ENCODE measurements around the gene TAPBPL.
"Not testable (repeated sequence)": the region's sequence is repeated elsewhere in the genome, so short reads cannot be mapped to it uniquely, and the experiment has no call there.

TAPBPL gene

DNA sequence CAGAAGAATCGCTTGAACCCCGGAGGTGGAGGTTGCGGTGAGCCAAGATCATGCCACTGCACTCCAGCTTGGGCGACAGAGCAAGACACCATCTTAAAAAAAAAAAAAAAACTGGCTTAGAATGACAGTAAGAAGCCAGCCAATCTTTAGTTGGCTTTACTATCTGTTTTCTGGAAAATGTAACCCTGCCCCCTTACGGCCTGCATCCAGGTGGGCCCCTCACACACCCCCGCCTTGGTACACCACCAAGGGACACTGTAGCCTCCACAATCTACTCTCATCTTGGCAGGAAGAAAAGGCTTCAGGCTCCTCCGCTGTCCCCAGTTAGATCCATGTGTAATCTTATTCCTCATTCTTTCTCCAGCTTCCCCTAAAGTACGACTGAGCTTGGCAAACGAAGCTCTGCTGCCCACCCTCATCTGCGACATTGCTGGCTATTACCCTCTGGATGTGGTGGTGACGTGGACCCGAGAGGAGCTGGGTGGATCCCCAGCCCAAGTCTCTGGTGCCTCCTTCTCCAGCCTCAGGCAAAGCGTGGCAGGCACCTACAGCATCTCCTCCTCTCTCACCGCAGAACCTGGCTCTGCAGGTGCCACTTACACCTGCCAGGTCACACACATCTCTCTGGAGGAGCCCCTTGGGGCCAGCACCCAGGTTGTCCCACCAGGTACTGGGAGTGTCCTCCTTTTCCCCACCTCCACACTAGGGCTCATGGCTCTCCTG, 6.6 kb downstream of the TAPBPL start:
- H3K27me3 ChIP-seq (ENCODE audit: insufficient read depth, low read length), result no peaks in the 10 kb centered on the region
- H3K9me3 ChIP-seq (ENCODE audit: insufficient read depth, low read depth, low read length), result no peaks in the 10 kb centered on the region
- no peak overlapping the region for H3K9ac ChIP-seq (ENCODE audit: low read depth, low read length)
- no peaks in the 10 kb centered on the region; the same call in 1 of the 2 replicates for H3K4me1 ChIP-seq (ENCODE audit: insufficient read depth, low read length)
- peaks cover 39% of the 10 kb centered on the region for H3K36me3 ChIP-seq (ENCODE audit: insufficient read depth, low read depth, low read length)
- no peak overlapping the region for H3K27ac ChIP-seq (ENCODE audit: low read length)
- H3K4me3 ChIP-seq (ENCODE audit: low read length), result no peak overlapping the region

DNA sequence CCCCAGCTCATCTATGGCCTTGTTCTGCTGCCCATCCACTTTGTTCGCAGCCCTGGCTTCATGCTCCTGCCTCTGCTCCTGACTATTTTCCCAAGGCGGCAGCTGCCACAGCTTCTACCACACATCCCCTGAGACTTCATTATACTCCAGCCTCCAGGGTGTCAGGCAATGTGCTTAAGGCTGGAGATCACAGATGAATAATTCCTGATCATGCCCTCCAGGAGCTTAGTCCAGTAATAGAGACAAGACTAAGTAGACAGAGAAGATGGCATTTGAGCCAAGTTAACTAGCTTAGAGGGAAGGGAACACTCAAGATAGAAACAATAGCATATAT, 7.1 kb downstream of the TAPBPL start:
- Histone ChIP-seq H3K27ac (ENCODE audit: low read length) (no peak overlapping the region), H3K4me1 (ENCODE audit: insufficient read depth, low read length) (no peaks in the 10 kb centered on the region), H3K9ac (ENCODE audit: low read depth, low read length) (no peak overlapping the region), H3K4me3 (ENCODE audit: low read length) (no peak overlapping the region), H3K36me3 (ENCODE audit: insufficient read depth, low read depth, low read length) (peaks cover 45% of the 10 kb centered on the region), H3K27me3 (ENCODE audit: insufficient read depth, low read length) (no peaks in the 10 kb centered on the region), H3K9me3 (ENCODE audit: insufficient read depth, low read depth, low read length) (no peaks in the 10 kb centered on the region)

DNA sequence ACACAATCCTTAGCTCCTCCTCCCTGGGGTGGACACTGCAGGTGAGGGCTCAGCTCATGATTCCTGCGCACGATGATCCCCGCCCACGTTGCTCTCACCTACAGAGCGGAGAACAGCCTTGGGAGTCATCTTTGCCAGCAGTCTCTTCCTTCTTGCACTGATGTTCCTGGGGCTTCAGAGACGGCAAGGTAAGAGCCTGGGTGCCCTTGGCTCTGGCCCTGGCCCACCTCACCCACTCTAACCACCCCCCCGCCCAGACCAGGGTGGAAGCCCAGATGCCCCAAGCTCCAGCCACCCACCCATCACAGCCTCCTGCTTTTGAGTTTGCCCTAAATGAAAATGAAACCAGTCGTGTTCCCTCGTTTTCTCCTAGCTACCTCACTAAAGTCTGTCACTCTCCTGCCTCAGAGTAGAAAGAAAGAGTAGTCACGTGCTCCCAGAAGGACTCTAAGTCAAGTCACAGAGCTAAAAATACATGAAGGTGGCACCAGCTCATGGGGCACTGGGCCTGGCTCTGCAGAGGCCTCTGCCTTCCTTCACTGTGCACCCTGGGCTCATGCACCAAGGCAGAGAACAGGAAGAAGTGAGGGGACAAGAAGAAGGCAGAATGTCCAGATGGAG, 9.0 kb downstream of the TAPBPL start:
- no peak overlapping the region for H3K27ac ChIP-seq (ENCODE audit: low read length)

DNA sequence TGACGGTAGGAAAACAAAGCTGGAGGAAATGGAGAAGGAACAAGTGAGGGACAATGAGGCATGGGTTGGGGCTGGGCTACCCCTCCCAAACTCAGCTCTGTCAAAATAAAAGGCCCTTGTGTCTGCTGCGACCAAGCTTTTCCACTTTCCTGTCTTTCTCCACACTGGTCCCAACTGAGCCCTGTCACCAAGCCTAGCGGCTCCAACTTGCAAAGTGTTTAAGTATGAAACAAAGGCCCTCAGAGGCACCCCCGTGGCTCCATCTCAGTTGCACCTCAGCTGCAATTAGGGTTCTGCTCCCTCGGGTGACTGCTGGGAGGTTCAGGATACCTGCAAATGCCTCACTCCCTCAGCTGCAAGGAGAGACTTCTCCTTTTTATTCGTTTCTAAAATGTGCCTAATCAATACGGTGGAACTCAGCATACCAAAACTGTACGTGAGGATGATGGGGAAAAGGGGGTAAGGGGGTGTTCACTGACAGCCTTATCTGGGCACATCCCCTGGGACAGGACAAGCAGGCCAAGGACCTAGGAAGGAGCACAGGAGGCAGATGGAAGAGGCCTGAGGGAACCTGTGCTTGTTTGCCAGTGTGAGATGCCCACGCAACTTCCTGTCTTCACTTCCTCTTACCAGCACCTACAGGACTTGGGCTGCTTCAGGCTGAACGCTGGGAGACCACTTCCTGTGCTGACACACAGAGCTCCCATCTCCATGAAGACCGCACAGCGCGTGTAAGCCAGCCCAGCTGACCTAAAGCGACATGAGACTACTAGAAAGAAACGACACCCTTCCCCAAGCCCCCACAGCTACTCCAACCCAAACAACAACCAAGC, 9.8 kb downstream of the TAPBPL start:
- Histone ChIP-seq H3K9me3 (ENCODE audit: insufficient read depth, low read depth, low read length) (no peaks in the 10 kb centered on the region), H3K27me3 (ENCODE audit: insufficient read depth, low read length) (no peaks in the 10 kb centered on the region), H3K9ac (ENCODE audit: low read depth, low read length) (no peak overlapping the region), H3K4me1 (ENCODE audit: insufficient read depth, low read length) (no peaks in the 10 kb centered on the region), H3K36me3 (ENCODE audit: insufficient read depth, low read depth, low read length) (peaks cover 59% of the 10 kb centered on the region), H3K4me3 (ENCODE audit: low read length) (no peak overlapping the region), H3K27ac (ENCODE audit: low read length) (no peak overlapping the region)

More for the DNA sequence above, 9.0 kb downstream of the TAPBPL start:
- peaks cover 58% of the 10 kb centered on the region for H3K36me3 ChIP-seq (ENCODE audit: insufficient read depth, low read depth, low read length)
- H3K27me3 ChIP-seq (ENCODE audit: insufficient read depth, low read length), result no peaks in the 10 kb centered on the region
- no peak overlapping the region for H3K4me3 ChIP-seq (ENCODE audit: low read length)
- no peak overlapping the region for H3K9ac ChIP-seq (ENCODE audit: low read depth, low read length)
- no peaks in the 10 kb centered on the region for H3K9me3 ChIP-seq (ENCODE audit: insufficient read depth, low read depth, low read length)
- no peaks in the 10 kb centered on the region for H3K4me1 ChIP-seq (ENCODE audit: insufficient read depth, low read length)

DNA sequence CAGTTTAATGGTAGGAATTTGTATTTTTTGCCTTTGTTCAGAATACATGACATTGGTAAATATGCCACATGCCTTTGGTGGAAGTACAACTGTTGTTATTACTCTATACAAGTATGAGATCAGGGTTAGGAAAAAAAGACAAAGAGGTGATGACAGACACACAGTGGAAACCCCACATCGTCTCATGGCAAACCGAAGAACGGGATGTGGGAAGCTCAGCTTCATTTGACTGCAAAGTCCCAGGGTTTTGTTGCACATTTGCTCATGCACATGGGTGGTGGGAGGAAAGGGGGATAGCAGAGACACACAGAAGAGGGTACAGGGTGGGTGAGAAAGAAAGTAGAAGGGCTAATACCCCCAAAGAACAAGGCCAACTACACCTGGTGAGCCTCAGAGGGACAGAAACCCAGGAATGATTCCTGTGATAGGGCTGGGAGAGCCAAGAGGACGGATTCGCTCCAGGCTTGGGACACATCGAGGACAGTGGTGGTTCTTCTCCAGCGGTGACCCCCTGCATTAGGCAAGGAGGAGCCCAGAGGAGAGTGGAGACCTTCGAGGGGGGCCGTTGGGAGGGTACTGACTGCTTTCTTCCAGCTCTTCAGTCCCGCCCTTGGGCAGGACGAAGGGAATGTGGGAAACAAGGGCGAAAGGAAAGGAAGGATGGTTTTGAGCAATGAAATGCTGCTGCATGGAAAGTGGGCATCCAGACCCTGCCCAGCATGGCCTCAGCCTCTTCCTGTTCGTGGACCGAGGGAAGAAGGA, 10.6 kb downstream of the TAPBPL start:
- no peak overlapping the region for H3K9ac ChIP-seq (ENCODE audit: low read depth, low read length)
- H3K27me3 ChIP-seq (ENCODE audit: insufficient read depth, low read length), result no peaks in the 10 kb centered on the region
- peaks cover 59% of the 10 kb centered on the region for H3K36me3 ChIP-seq (ENCODE audit: insufficient read depth, low read depth, low read length)
- no peak overlapping the region for H3K27ac ChIP-seq (ENCODE audit: low read length)
- no peak overlapping the region for H3K4me3 ChIP-seq (ENCODE audit: low read length)
- no peaks in the 10 kb centered on the region for H3K9me3 ChIP-seq (ENCODE audit: insufficient read depth, low read depth, low read length)
- no peaks in the 10 kb centered on the region for H3K4me1 ChIP-seq (ENCODE audit: insufficient read depth, low read length)

DNA sequence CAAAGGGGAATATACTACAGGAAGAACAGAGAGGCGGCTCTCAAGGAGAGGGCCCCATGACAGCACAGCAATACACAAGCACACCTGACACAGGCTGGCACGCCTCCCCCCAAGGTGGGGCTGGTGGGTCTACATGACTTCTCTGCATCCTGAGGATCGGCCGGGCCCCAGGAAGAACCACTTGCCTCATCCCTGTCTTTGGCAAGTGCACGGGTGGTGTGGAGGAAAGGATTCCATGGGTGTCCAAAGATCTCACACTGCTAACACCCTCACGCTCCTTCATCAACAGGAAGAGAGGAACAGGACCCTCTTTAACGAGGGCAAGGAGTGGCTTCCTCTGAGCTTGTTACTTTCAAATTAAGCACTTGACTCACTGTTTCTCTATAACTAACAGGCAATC, 11.4 kb downstream of the TAPBPL start:
- Histone ChIP-seq H3K27me3 (ENCODE audit: insufficient read depth, low read length) (no peaks in the 10 kb centered on the region), H3K4me1 (ENCODE audit: insufficient read depth, low read length) (no peaks in the 10 kb centered on the region), H3K9ac (ENCODE audit: low read depth, low read length) (no peak overlapping the region), H3K36me3 (ENCODE audit: insufficient read depth, low read depth, low read length) (peaks cover 61% of the 10 kb centered on the region), H3K9me3 (ENCODE audit: insufficient read depth, low read depth, low read length) (no peaks in the 10 kb centered on the region), H3K27ac (ENCODE audit: low read length) (no peak overlapping the region), H3K4me3 (ENCODE audit: low read length) (no peak overlapping the region)

DNA sequence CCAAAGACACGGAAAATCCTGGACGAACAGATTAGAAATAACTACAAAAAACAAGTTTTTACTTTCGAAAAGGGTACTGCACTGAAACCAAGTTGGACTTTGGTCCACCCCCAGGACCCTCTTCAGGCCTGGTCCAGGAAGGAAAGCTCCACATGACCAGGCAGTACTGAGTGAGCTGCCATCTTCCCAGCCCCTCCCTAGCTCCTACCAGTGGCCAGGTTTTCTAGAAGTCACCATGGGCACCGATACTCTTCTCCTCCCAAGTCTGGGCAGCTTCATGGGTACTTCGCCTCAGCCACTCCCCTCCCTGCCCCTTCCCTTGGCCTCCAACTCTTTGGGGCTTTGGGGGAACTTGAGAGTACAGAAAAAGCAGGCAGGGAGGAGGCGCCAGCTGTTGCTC, 12.0 kb downstream of the TAPBPL start:
- Histone ChIP-seq H3K27me3 (ENCODE audit: insufficient read depth, low read length) (no peaks in the 10 kb centered on the region), H3K4me1 (ENCODE audit: insufficient read depth, low read length) (no peaks in the 10 kb centered on the region), H3K36me3 (ENCODE audit: insufficient read depth, low read depth, low read length) (peaks cover 61% of the 10 kb centered on the region), H3K4me3 (ENCODE audit: low read length) (no peak overlapping the region), H3K27ac (ENCODE audit: low read length) (no peak overlapping the region), H3K9ac (ENCODE audit: low read depth, low read length) (no peak overlapping the region), H3K9me3 (ENCODE audit: insufficient read depth, low read depth, low read length) (no peaks in the 10 kb centered on the region)

DNA sequence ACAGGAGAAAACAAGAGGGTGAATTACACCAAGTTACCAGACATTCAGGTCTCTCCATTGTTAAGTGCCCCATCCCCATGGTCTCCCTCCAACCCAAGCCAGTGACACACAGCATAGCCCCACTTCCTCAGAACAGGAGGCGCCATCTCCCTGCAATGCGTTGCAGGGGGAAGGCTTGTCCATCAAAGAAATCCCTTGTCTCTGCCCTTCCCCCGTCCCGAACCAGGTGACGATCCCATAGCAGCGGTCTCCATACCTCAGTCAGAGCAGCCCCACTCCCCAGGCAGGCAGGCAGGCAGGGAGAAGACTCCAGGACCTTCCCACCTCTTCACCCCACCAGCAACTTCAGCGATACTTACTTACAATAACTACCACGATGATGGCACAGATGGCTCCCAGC, 12.7 kb downstream of the TAPBPL start:
- H3K27me3 ChIP-seq (ENCODE audit: insufficient read depth, low read length), result peaks cover 6% of the 10 kb centered on the region; the same call in 1 of the 2 replicates
- H3K4me1 ChIP-seq (ENCODE audit: insufficient read depth, low read length), result peaks cover under 1% of the 10 kb centered on the region; the same call in 1 of the 2 replicates
- H3K27ac ChIP-seq (ENCODE audit: low read length), result no peak overlapping the region
- H3K9me3 ChIP-seq (ENCODE audit: insufficient read depth, low read depth, low read length), result no peaks in the 10 kb centered on the region
- no peak overlapping the region for H3K4me3 ChIP-seq (ENCODE audit: low read length)
- H3K9ac ChIP-seq (ENCODE audit: low read depth, low read length), result no peak overlapping the region
- peaks cover 55% of the 10 kb centered on the region for H3K36me3 ChIP-seq (ENCODE audit: insufficient read depth, low read depth, low read length)

DNA sequence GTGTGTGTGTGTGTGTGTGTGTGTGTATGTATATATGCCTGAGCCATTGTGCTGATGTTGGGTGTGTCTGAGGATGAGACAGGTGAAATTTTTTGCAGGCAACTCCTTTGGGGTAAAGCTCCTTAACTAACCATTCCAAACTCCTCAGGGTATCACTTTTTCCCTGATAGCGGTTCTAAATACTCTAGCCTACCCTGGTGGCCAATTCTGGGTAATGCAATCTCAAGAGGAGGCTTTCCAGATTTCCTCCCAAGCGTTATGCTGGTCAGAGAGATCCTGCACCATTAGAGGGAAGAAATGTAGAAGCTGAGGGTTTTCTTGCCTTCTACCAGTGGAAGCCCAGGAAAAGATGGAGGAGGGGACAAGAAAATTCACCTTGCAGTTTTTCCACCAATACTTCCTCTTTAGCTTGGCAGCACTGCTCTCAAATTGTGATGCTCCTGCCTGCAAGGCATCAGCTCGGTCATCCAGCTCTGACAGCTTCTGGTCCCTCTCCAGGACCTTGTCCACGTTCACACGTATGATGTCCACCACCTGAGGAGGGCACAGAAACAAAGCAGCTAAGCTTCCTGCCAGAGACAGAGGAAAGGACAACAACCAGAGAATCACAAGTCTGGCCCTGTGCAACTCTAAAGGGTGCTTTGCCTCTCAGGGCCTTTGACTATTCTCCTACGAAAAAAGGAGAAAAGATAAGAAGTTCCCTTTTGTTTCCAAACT, 13.8 kb downstream of the TAPBPL start:
- no peaks in the 10 kb centered on the region for H3K9me3 ChIP-seq (ENCODE audit: insufficient read depth, low read depth, low read length)
- H3K4me1 ChIP-seq (ENCODE audit: insufficient read depth, low read length), result peaks cover 3% of the 10 kb centered on the region; the same call in 1 of the 2 replicates
- no peak overlapping the region for H3K9ac ChIP-seq (ENCODE audit: low read depth, low read length)
- no peak overlapping the region for H3K27ac ChIP-seq (ENCODE audit: low read length)
- H3K4me3 ChIP-seq (ENCODE audit: low read length), result no peak overlapping the region
- H3K36me3 ChIP-seq (ENCODE audit: insufficient read depth, low read depth, low read length), result peaks cover 52% of the 10 kb centered on the region
- H3K27me3 ChIP-seq (ENCODE audit: insufficient read depth, low read length), result peaks cover 10% of the 10 kb centered on the region; the same call in 1 of the 2 replicates

DNA sequence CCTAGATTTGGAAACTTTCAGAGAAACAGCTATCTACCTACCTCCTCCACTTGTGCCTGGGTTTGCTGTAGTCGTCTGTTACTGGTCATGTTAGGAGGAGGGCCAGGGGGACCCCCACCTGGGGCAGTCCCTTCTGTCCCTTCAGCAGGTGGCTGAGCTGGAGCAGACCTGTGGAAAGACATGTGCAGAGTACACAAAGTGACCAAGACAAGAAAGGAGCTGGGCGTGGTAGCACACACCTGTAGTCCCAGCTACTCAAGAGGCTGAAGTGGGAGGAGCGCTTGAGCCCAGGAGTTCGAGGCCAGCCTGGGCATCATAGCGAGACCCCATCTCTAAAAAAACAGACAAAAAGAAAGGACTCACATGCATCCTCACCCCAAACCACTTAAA, 14.3 kb downstream of the TAPBPL start:
- H3K4me3 ChIP-seq (ENCODE audit: low read length), result no peak overlapping the region
- no peaks in the 10 kb centered on the region for H3K9me3 ChIP-seq (ENCODE audit: insufficient read depth, low read depth, low read length)
- H3K27me3 ChIP-seq (ENCODE audit: insufficient read depth, low read length), result peaks cover 10% of the 10 kb centered on the region; the same call in 1 of the 2 replicates
- H3K4me1 ChIP-seq (ENCODE audit: insufficient read depth, low read length), result peaks cover 4% of the 10 kb centered on the region; the same call in 1 of the 2 replicates
- H3K36me3 ChIP-seq (ENCODE audit: insufficient read depth, low read depth, low read length), result peaks cover 46% of the 10 kb centered on the region
- no peak overlapping the region for H3K27ac ChIP-seq (ENCODE audit: low read length)
- H3K9ac ChIP-seq (ENCODE audit: low read depth, low read length), result no peak overlapping the region

DNA sequence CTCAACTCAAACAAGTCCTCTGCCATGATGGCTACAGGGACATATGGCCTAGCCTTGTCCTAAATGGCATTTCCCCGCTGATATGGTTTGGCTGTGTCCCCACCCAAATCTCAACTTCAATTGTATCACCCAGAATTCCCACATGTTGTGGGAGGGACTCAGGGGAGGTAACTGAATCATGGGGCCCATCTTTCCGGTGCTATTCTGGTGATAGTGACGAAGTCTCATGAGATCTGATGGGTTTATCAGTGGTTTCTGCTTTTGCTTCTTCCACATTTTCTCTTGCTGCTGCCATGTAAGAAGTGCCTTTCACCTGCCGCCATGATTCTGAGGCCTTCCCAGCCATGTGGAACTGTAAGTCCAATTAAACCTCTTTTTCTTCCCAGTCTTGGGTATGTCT, 14.9 kb downstream of the TAPBPL start:
- H3K4me3 ChIP-seq (ENCODE audit: low read length); H3K4me1 ChIP-seq (ENCODE audit: insufficient read depth, low read length): not testable (repeated sequence)
- H3K36me3 ChIP-seq (ENCODE audit: insufficient read depth, low read depth, low read length), result peaks cover 40% of the 10 kb centered on the region

More for the DNA sequence above, 14.9 kb downstream of the TAPBPL start:
- not testable (repeated sequence) for H3K9me3 ChIP-seq (ENCODE audit: insufficient read depth, low read depth, low read length); H3K9ac ChIP-seq (ENCODE audit: low read depth, low read length); H3K27ac ChIP-seq (ENCODE audit: low read length); H3K27me3 ChIP-seq (ENCODE audit: insufficient read depth, low read length)
